Neuronal stem cell (in vitro differentiated cells): ENCODE measurements around the gene SLC5A4.
A peak's percentile ranks its signal among the peaks of the same experiment; 100 is the strongest.

Experiments
- DNase-seq: peaks from one replicate; pipeline ENCODE4 v3.0.0-alpha.2; 2013; ENCODE audit warnings: low spot score
- H2AFZ ChIP-seq: one replicate; pipeline ENCODE4 v1.6.1; 2013; ENCODE audit warnings: mild to moderate bottlenecking, low read length, inconsistent platforms
- H2AK5ac ChIP-seq: 2 replicates; pipeline ENCODE4 v1.6.1; 2013; ENCODE audit warnings: low read depth, mild to moderate bottlenecking, inconsistent platforms, low read length, moderate library complexity, mixed read lengths
- H2BK120ac ChIP-seq: 2 replicates; pipeline ENCODE4 v1.6.1; 2013; ENCODE audit warnings: low read depth, mild to moderate bottlenecking, inconsistent platforms, low read length, moderate library complexity, mixed read lengths
- H2BK12ac ChIP-seq: one replicate; pipeline ENCODE4 v1.6.1; 2013; ENCODE audit warnings: low read length, inconsistent platforms
- H2BK15ac ChIP-seq: 2 replicates; pipeline ENCODE4 v1.6.1; 2013; ENCODE audit warnings: mild to moderate bottlenecking, low read length, inconsistent platforms, mixed read lengths
- H2BK5ac ChIP-seq: one replicate; pipeline ENCODE4 v1.6.1; 2013; ENCODE audit warnings: inconsistent platforms, mild to moderate bottlenecking, low read length, moderate library complexity
- H3K14ac ChIP-seq: one replicate; pipeline ENCODE4 v1.6.1; 2013; ENCODE audit warnings: low read length, inconsistent platforms
- H3K18ac ChIP-seq: 2 replicates; pipeline ENCODE4 v1.6.1; 2013; ENCODE audit warnings: low read length, inconsistent platforms
- H3K23ac ChIP-seq: 2 replicates; pipeline ENCODE4 v1.6.1; 2013; ENCODE audit warnings: low read depth, mild to moderate bottlenecking, mixed read lengths, low read length, inconsistent platforms; ENCODE audit not compliant: poor library complexity
- H3K27ac ChIP-seq: replicated peaks from 3 replicates; pipeline ENCODE4 v1.5.1; 2013; ENCODE audit warnings: low read length, inconsistent platforms
- H3K27me3 ChIP-seq, 3 experiments: 2 replicates each; pipeline ENCODE4 v1.6.1; 2013; ENCODE audit warnings: low read length in 3 of 3, mild to moderate bottlenecking in 2 of 3, inconsistent platforms in 1 of 3, low read depth in 1 of 3, mixed read lengths in 1 of 3, moderate library complexity in 1 of 3; ENCODE audit not compliant: control insufficient read depth in 3 of 3, insufficient read depth in 3 of 3
- H3K36me3 ChIP-seq, 2 donors: replicated peaks in 1 of 2; 2 replicates each; pipeline ENCODE4 v1.6.1; 2013; ENCODE audit warnings: low read length in 2 of 2; ENCODE audit not compliant: control insufficient read depth in 2 of 2, insufficient read depth in 2 of 2
- H3K4ac ChIP-seq: 2 replicates; pipeline ENCODE4 v1.6.1; 2013; ENCODE audit warnings: inconsistent platforms, mild to moderate bottlenecking, low read length, moderate library complexity
- H3K4me1 ChIP-seq, 2 donors: 1 replicate in 1 of 2; 2 replicates in 1 of 2; pipeline ENCODE4 v1.6.1; 2013; ENCODE audit warnings: low read length in 2 of 2, low read depth in 1 of 2; ENCODE audit not compliant: control insufficient read depth in 2 of 2, insufficient read depth in 1 of 2
- H3K4me2 ChIP-seq: one replicate; pipeline ENCODE4 v1.6.1; 2013; ENCODE audit warnings: mild to moderate bottlenecking, low read length, inconsistent platforms; ENCODE audit not compliant: insufficient read depth, poor library complexity, severe bottlenecking
- H3K4me3 ChIP-seq, 2 donors: 2 replicates each; pipeline ENCODE4 v1.5.1; 2013; ENCODE audit warnings: low read length in 2 of 2, mild to moderate bottlenecking in 2 of 2, inconsistent platforms in 1 of 2, moderate library complexity in 1 of 2
- H3K79me1 ChIP-seq: one replicate; pipeline ENCODE4 v1.6.1; 2013; ENCODE audit warnings: low read depth, mild to moderate bottlenecking, inconsistent platforms, low read length, moderate library complexity
- H3K9ac ChIP-seq: one replicate; pipeline ENCODE4 v1.6.1; 2013; ENCODE audit warnings: mild to moderate bottlenecking, low read depth, low read length, inconsistent platforms; ENCODE audit not compliant: poor library complexity
- H3K9me3 ChIP-seq, 2 donors: replicated peaks in 1 of 2; 2 replicates each; pipeline versions ENCODE3 to v1.6.1; 2013; ENCODE audit warnings: low read length in 2 of 2, mild to moderate bottlenecking in 2 of 2, inconsistent platforms in 1 of 2, low read depth in 1 of 2, mixed read lengths in 1 of 2, moderate library complexity in 1 of 2; ENCODE audit not compliant: control insufficient read depth in 2 of 2, insufficient read depth in 1 of 2
- H4K8ac ChIP-seq: one replicate; pipeline ENCODE4 v1.6.1; 2013; ENCODE audit warnings: low read depth, mild to moderate bottlenecking, inconsistent platforms, low read length, moderate library complexity
- H4K91ac ChIP-seq: one replicate; pipeline ENCODE4 v1.6.1; 2013; ENCODE audit warnings: low read length, low read depth, mild to moderate bottlenecking, inconsistent platforms; ENCODE audit not compliant: poor library complexity
- WGBS, 2 donors: extraction: QIAGEN DNeasy Blood & Tissue Kit; methylation state at CpG; one replicate each; pipeline ENCODE4 v1.1.7; 2013; ENCODE audit warnings: missing lambda C conversion rate in 2 of 2, mixed read lengths in 1 of 2; ENCODE audit not compliant: insufficient read length in 2 of 2, insufficient replicate concordance in 1 of 2; ENCODE audit errors: extremely low coverage in 2 of 2; 5-methylcytosine and 5-hydroxymethylcytosine counted together

The SLC5A4 gene

GRCh38 chr22:32226326-32227104 is 28.6 kb downstream of the SLC5A4 start:
- no peak overlapping the region for H2BK120ac ChIP-seq
- no peak overlapping the region for H2BK15ac ChIP-seq
- H3K4me3 ChIP-seq: no peak overlapping the region
- H2AFZ ChIP-seq: no peak overlapping the region
- no peak overlapping the region for H4K8ac ChIP-seq
- no peak overlapping the region for H3K18ac ChIP-seq
- no CpG with 5 or more reads among the region's 7 CpGs for WGBS, 2 donors
- H3K14ac ChIP-seq: no peak overlapping the region
- H3K4me1 ChIP-seq: peaks cover 6 to 10% of the 10 kb centered on the region in 2 donors
- H2BK5ac ChIP-seq: no peak overlapping the region
- H3K9me3 ChIP-seq: no peaks in the 10 kb centered on the region
- H3K4me2 ChIP-seq: no peak overlapping the region
- no peak overlapping the region for H2AK5ac ChIP-seq
- H3K27me3 ChIP-seq: no peaks in the 10 kb centered on the region
- H3K9ac ChIP-seq: no peak overlapping the region
- no peak overlapping the region for H3K4ac ChIP-seq
- no peak overlapping the region for H2BK12ac ChIP-seq
- H3K79me1 ChIP-seq: no peaks in the 10 kb centered on the region
- no peak overlapping the region for H3K23ac ChIP-seq
- H4K91ac ChIP-seq: no peak overlapping the region
- no peak overlapping the region for H3K27ac ChIP-seq
- DNase-seq: peak; percentile 40
- no peaks in the 10 kb centered on the region for H3K36me3 ChIP-seq

DNA sequence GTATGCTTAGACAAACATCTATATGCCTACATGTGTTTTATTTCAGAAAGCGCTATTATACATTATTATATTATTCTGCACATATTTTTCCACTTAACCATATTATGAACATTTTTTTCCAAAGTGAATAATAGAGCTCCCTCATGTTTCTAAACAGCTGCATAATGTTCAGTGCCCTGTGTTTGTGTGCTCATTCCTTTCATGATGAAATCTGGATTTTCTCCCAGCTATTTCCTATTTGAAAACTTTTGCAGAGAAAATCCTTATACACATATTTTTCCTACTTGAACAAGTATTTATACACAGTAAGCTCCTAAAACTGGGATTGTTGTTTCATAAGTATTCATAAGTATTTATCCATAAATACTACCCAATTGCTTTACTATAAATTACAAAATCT is 32.2 kb downstream of the SLC5A4 start:
- Histone ChIP-seq H3K27ac (no peak overlapping the region), H2BK15ac (no peak overlapping the region), H3K23ac (no peak overlapping the region), H3K9me3 (no peaks in the 10 kb centered on the region), H3K18ac (no peak overlapping the region), H2BK12ac (no peak overlapping the region), H2AFZ (no peak overlapping the region), H3K9ac (no peak overlapping the region), H3K79me1 (no peaks in the 10 kb centered on the region), H3K27me3 (no peaks in the 10 kb centered on the region), H3K36me3 (no peaks in the 10 kb centered on the region), H3K4me1 (peaks cover 6 to 10% of the 10 kb centered on the region in 2 donors), H3K4ac (no peak overlapping the region), H2BK5ac (no peak overlapping the region), H4K91ac (no peak overlapping the region), H2AK5ac (no peak overlapping the region), H3K14ac (no peak overlapping the region), H3K4me3 (no peak overlapping the region), H3K4me2 (no peak overlapping the region), H2BK120ac (no peak overlapping the region), H4K8ac (no peak overlapping the region)
- no peak for DNase-seq
- no CpG with 5 or more reads among the region's 1 CpG for WGBS, 2 donors

DNA sequence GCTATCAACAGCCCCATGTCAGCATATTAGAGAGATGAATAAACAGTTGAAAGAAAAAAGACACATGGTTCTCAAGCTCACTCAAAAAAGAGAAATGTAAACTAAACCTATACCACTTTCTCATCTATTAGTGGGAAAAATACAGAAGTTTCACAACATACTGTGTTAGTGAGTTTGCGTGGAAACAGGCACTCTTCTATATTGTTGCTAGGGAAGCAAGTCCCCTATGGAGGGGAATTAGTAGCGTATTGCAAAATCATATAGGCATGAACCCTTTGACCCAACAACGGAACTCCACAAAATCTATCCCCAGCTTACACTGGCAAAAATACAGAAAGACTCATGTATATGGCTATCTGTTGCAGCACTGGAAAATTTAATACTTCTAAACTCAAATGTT is 36.1 kb downstream of the SLC5A4 start:
- Histone ChIP-seq H4K91ac (no peak overlapping the region), H2AK5ac (no peak overlapping the region), H3K9me3 (no peaks in the 10 kb centered on the region), H2BK5ac (no peak overlapping the region), H3K14ac (no peak overlapping the region), H3K4me2 (no peak overlapping the region), H3K4me1 (no peaks in the 10 kb centered on the region), H2BK15ac (no peak overlapping the region), H3K4ac (no peak overlapping the region), H3K9ac (no peak overlapping the region), H4K8ac (no peak overlapping the region), H2BK12ac (no peak overlapping the region), H3K27ac (no peak overlapping the region), H3K23ac (no peak overlapping the region), H3K36me3 (no peaks in the 10 kb centered on the region), H2AFZ (no peak overlapping the region), H3K79me1 (no peaks in the 10 kb centered on the region), H3K27me3 (no peaks in the 10 kb centered on the region), H3K4me3 (no peak overlapping the region), H2BK120ac (no peak overlapping the region), H3K18ac (no peak overlapping the region)
- no CpG with 5 or more reads among the region's 3 CpGs for WGBS, 2 donors
- DNase-seq: no peak

- no peak overlapping the region for H3K4me3 ChIP-seq
- no peaks in the 10 kb centered on the region for H3K36me3 ChIP-seq
- no peak overlapping the region for H3K4me2 ChIP-seq
- H3K18ac ChIP-seq: no peak overlapping the region
- H3K27me3 ChIP-seq: no peaks in the 10 kb centered on the region
- no peak overlapping the region for H2BK120ac ChIP-seq
- H3K9me3 ChIP-seq: no peaks in the 10 kb centered on the region
- H2BK12ac ChIP-seq: no peak overlapping the region
- H3K4me1 ChIP-seq: no peaks in the 10 kb centered on the region
- no peak overlapping the region for H3K4ac ChIP-seq
- WGBS, 2 donors: no CpG with 5 or more reads among the region's 6 CpGs
- no peak overlapping the region for H4K91ac ChIP-seq
- no peak overlapping the region for H2AFZ ChIP-seq
- DNase-seq: no peak
- no peaks in the 10 kb centered on the region for H3K79me1 ChIP-seq
- no peak overlapping the region for H2BK15ac ChIP-seq
- no peak overlapping the region for H3K9ac ChIP-seq
- H2AK5ac ChIP-seq: no peak overlapping the region
- H3K23ac ChIP-seq: no peak overlapping the region
- no peak overlapping the region for H3K14ac ChIP-seq
- no peak overlapping the region for H4K8ac ChIP-seq
- H2BK5ac ChIP-seq: no peak overlapping the region
- no peak overlapping the region for H3K27ac ChIP-seq
Measured at GRCh38 chr22:32218470-32218869, 36.7 kb downstream of the SLC5A4 start.
